OCI-LY1 (cell line): Measurements from ENCODE around the gene ADAMTSL3.

ENCODE experiments used
- CTCF ChIP-seq: fragments of 200-600 bp; sonication (generic), shearing (Covaris generic); IDR thresholded peaks from 2 replicates; pipeline ENCODE4 v1.5.1; 2017; ENCODE audit warnings: mild to moderate bottlenecking, antibody characterized with exemption, low read length, moderate library complexity, mixed read lengths
- EZH2 ChIP-seq: fragments of 200-600 bp; sonication (generic), shearing (Covaris generic); IDR thresholded peaks from 2 replicates; pipeline ENCODE4 v1.8.0; 2017; ENCODE audit warnings: borderline replicate concordance, mixed run types, mild to moderate bottlenecking, antibody characterized with exemption, low read length, moderate library complexity, mixed read lengths

- TF ChIP-seq CTCF = no peak
- TF ChIP-seq EZH2 = no peak
Observed at GRCh38 chr15:83935774-83936173, 281.9 kb downstream of the ADAMTSL3 start.
